HG02588 (cell line): ENCODE results near the gene C1orf35.

Experiments
- ATAC-seq: cut with Tn5 transposase; IDR thresholded peaks from one replicate; pipeline ENCODE4 v1.9.1; 2021; ENCODE audit warnings: mild to moderate bottlenecking, moderate library complexity; ENCODE audit not compliant: unreplicated experiment

Gene C1orf35

DNA sequence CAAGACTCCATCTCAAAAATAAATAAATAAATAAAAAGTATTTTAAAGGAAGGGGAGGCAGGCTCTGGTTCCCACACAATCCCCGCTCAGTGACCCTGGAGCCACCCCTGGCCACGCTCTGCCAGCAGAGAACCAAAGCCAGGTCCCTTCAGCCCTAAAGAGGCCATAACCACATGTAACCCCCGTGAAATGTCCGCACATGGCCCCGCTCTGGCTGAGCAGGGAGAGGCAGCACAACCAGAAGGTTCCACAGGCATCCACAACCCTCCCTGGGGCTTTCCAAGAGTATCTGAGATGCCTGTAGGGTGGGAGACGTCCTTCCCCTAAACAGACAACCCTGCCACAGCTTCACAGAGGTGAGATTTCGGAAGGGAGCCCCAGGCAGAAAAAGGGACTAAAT, 22.0 kb downstream of the C1orf35 start:
- ATAC-seq: no peak

DNA sequence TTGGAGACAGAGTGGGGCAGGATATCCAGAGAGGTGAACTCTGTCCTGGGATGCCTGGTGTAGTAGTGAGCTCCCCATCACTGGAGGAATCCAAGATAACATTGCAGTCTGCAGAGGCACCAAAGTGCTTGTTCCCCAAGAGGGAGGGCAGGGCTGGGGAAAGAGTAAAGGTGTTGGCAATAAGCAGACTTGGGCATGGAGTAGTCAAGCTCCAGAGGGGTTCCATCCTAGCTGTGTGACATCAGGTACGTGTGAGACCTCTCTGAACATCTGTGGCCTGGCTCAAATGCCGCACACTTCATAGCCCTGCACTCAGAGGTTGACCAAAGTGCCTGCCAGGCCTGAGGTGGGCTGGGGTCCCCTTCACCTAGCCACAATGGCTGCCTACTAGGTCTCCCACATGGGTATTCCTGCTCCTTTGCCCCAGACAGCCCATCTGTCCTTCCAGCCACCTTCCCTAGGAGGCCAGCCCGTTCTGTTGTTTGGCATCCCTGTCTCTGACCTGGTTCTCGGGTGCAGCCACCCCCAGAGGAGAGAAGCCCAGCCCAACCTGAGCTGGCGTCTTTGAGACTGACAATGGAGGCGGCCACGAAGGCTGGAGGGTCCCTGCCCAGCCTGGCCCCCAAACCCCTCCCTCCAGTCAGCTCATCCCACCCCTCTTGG, 23.4 kb downstream of the C1orf35 start:
- ATAC-seq: no peak

DNA sequence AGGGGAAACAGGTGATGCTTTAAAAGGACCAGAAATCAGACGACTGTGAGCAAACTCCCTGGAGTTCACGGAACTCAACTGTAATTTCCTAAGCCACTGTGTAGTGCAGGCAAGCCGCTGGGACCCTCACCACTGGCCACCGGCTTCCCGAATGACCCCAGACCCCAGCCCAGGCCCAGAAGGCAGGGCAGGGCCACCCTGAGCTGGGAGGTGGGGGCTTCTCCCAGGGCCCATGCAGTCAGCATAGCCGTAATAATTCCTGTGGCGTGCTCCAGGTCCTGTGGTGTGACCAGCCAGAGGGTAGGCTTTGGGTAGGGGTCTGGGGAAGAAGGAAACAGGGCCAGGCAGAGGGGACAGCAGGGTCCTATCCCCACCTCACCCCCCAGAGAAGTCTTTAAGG, 24.1 kb downstream of the C1orf35 start:
- no peak for ATAC-seq

- no peak for ATAC-seq
Measured at GRCh38 chr1:228077565-228078330, 25.4 kb downstream of the C1orf35 start.

GRCh38 chr1:228076796-228077430, 26.2 kb downstream of the C1orf35 start:
- no peak for ATAC-seq

DNA sequence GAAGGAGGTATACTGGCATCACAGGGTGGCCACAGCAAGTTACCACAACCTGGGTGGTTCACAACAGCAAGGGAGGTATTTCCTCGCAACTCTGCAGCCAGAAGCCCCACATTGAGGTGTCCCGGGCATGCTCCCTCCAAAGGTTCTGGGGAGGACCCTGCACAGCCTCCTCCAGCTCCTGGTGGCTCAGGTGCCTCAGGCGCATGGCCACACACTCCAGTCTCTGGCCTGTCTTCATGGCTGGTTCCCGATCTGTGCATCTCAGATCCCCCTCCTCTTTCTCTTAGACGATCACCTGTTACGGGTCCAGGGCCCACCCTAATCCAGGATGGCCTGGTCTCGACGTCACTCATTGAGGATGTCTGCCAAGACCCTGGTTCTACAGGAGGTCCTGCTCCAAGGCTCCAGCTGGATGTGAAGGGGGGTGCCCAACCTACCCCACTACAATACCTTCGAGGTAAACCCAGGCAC, 27.3 kb downstream of the C1orf35 start:
- ATAC-seq: no peak

DNA sequence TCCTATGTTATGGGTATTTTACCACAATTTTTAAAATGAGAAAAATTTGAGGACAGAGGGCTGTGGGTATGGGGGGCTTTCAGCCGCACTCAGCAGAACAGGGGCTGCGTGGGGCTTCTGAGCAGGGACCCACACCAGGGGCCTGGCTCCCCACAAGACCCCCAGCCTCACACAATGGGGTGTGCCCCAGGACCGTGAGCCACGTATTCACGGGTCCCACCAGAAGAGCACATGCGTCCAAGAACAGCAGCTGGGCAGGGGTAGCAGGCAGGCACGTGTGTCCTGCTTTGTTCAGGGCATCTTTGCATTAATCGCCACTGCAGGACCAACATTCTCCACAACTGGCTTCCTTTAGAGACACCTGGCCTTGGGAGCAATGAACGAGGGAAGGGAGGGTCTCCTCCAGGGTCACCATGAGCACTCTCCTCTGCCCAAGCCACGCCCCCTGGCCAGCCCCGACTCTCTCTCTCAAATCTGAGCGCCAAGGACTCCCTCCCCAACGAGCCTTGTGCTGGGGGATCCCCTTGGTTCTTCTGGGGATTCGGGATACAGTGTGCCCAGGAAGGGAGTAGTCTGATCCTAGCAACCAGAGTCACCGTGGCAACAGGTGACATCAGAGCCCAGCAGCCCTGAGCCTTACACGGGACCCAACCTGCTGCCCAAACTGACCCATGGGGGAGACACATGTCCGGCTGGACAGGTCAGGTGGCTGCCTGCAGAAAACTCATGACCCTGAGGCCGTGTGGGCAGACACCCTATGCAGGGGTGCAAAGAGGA, 28.0 kb downstream of the C1orf35 start:
- ATAC-seq: no peak

DNA sequence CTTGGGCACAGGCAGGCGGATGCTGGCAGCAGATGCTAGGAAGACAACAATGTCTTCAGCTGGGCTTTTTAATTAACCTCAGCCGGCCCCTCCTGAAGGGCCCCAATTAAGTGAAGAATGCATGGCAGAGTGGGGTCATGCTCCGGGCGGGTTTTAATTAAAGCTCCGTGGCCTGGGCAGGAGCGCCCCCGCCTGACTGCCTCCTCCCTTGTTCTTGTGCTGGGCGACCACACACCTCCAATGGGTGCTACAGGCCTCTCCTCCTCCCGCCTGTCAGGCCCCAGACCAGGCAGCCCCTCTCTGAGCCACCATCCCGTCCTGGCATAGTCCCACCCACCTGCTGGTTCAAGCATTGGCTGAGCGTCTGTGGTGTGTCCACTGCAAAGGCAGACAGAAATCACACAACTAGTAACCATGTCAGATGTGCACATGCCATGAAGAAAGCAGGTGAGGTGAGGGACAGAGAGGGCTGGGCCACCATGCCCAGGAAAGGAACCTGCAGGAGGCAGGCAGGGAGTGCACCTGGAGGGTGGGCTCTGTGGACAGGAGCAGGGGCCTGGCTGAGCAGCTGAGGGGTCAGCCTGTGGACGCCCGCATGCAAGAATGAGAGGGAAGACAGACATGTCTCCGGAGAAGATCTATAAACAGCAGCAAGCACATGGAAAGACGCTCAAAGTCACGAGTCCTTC, 29.1 kb downstream of the C1orf35 start:
- ATAC-seq: no peak

GRCh38 chr1:228073061-228073856, 29.9 kb downstream of the C1orf35 start:
- ATAC-seq: no peak

GRCh38 chr1:228072658-228073043, 30.5 kb downstream of the C1orf35 start:
- no peak for ATAC-seq

DNA sequence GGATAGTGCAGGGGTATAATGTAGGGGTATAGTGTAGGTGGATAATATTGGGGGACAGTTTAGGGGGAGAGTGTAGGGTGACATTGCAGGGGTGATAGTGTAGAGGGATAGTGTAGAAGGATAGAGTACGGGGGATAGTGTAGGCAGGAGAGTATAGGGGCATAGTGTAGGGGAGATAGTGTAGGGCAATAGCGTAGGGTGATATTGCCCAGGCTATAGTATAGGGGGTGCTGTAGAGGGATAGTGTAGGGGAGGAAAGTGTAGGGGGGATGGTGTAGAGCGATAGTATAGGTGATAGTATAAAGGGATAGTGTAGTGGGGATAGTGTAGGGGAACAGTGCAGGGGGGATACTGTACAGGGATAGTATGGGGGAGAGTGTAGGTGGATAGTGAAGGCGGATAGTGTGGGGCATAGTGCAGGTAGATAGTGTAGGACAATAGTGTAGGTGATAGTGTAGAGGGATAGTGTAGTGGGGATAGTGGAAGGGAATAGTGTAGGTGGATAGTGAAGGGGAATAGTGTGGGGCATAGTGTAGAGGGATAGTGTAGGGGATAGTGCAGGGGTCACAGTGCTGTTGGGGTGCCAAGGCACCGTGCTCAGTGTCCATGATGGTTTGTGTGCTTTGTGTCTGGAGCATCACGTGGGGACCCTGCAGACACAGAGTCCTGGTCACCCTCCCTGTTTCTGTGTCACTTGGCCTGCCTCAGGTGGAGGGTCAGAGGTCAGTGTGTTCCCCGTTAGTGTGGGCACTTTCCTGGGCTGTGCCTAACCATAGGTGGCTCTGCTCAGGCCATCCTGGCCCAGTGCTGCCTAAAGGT, 31.1 kb downstream of the C1orf35 start:
- no peak for ATAC-seq

DNA sequence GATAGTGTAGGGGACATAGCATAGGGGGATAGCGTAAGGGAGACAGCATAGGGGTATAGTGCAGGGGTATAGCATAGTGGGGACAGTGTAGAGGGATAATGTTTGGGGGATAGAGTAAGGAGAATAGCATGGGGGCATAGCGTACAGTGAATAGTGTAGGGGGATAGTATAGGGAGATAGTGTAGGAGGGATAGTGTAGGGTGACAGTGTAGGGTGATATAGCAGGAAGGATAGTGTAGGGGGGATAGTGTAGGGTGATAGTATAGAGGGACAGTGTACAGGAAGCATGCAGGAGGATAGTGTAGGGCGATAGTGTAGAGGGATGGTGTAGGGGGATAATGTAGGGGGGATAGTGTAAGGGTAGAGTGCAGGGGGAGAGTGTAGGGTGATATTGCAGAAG, 32.3 kb downstream of the C1orf35 start:
- ATAC-seq: no peak

GRCh38 chr1:228070173-228070572, 33.0 kb downstream of the C1orf35 start:
- ATAC-seq: no peak

GRCh38 chr1:228068359-228068758, 34.8 kb downstream of the C1orf35 start:
- no peak for ATAC-seq

GRCh38 chr1:228066891-228067654, 36.1 kb downstream of the C1orf35 start:
- ATAC-seq: no peak

- ATAC-seq: no peak
Measured at GRCh38 chr1:228066416-228066815, 36.7 kb downstream of the C1orf35 start.

GRCh38 chr1:228065543-228066347, 37.4 kb downstream of the C1orf35 start:
- no peak for ATAC-seq
